K562 (cell line): Measurements from ENCODE around the gene HLA-F. TPM values are rescaled to one million over a fixed set of nuclear protein-coding genes. Genes with fewer than 3 reads are reported as not detected.
A peak's percentile ranks its signal among the peaks of the same experiment; 100 is the strongest.

Experiments used
- CHD7 ChIP-seq: fragments of 200-600 bp; sonication (generic); IDR thresholded peaks from one replicate; pipeline ENCODE4 v1.6.1; 2012; ENCODE audit warnings: mild to moderate bottlenecking, low read depth, low read length, inconsistent platforms
- DPF2 ChIP-seq: fragments of 450-650 bp; IDR thresholded peaks from 2 replicates; pipeline ENCODE4 v1.6.1; 2016
- E2F8 ChIP-seq: fragments of 450-650 bp; IDR thresholded peaks from 2 replicates; pipeline ENCODE4 v1.7.1; 2018; ENCODE audit warnings: mild to moderate bottlenecking, low read depth; ENCODE audit not compliant: partially characterized antibody
- MAFK ChIP-seq: IDR thresholded peaks from 2 replicates; pipeline ENCODE4 v1.6.1; 2011; ENCODE audit warnings: low read length, improper control_type of control experiment
- NR2C2 ChIP-seq, 2 experiments: fragments of 200-800 bp in 1 of 2; sonication (Bioruptor generic) in 1 of 2; sonication (generic) in 1 of 2; formaldehyde crosslinking in 1 of 2; IDR thresholded peaks; 2 replicates each; pipeline versions ENCODE4 v1.6.1 to v1.8.0; 2016 to 2022; ENCODE audit warnings: mild to moderate bottlenecking in 1 of 2, missing compliant biosample characterization in 1 of 2, missing genetic modification characterization in 1 of 2, missing genetic modification reagents in 1 of 2
- SAFB2 ChIP-seq: fragments of 200-400 bp; formaldehyde crosslinking; IDR thresholded peaks from 2 replicates; pipeline ENCODE4 v1.6.1; 2018; ENCODE audit warnings: borderline replicate concordance, low read length, low read depth, moderate library complexity; ENCODE audit not compliant: severe bottlenecking
- THRA ChIP-seq: fragments of 450-650 bp; IDR thresholded peaks from 2 replicates; pipeline ENCODE4 v1.6.1; 2017; ENCODE audit warnings: mild to moderate bottlenecking, moderate library complexity
- VEZF1 ChIP-seq: fragments of 200-800 bp; sonication (Bioruptor generic); IDR thresholded peaks from 2 replicates; pipeline ENCODE4 v1.6.1; 2017; ENCODE audit warnings: missing genetic modification characterization, missing compliant biosample characterization
- ZC3H11A ChIP-seq: IDR thresholded peaks from 2 replicates; pipeline ENCODE4 v1.6.1; 2012; ENCODE audit warnings: low read depth, low read length, improper control_type of control experiment
- polyA plus RNA-seq, 8 experiments: library from polyadenylated mRNA; depleted of rRNA in 4 of 8; stranded (reverse) in 5 of 8; unstranded in 3 of 8; fragments of >200 nt; fragmentation: Nextera tagmentation in 2 of 8; fragmentation: Illumina TruSeq in 1 of 8; extraction: Ambion mirVana in 2 of 8; extraction: Trizol in 1 of 8; gene quantifications; 2 replicates each; pipeline versions ENCODE4 v1.2.1 to v1.2.3, GENCODE V29; 2011 to 2014; ENCODE audit warnings: inconsistent platforms in 1 of 8, missing spikeins in 1 of 8
- total RNA-seq, 7 experiments: library from RNA; depleted of rRNA in 6 of 7; stranded (reverse); fragments of >200 nt in 6 of 7; fragmentation: Illumina TruSeq in 2 of 7; extraction: Trizol in 2 of 7; gene quantifications; 2 replicates each; pipeline versions ENCODE4 v1.2.1 to v1.2.3, GENCODE V29; 2011 to 2021; ENCODE audit warnings: low replicate concordance in 1 of 7

HLA-F gene
- total and polyA plus RNA-seq, 9 of the 15 experiments (the other 6 are each of a cell fraction or from before 2014, with no cell fraction given) = 0.40 to 0.76 (median 0.46) TPM; not detected in 6

GRCh38 chr6:29757701-29758293 lies 34.6 kb downstream of the HLA-F start (continued):
- TF ChIP-seq CHD7 (no peak), THRA (no peak), DPF2 (no peak), MAFK (peak; percentile 41; the same call in 1 of the 2 replicates), ZC3H11A (no peak), E2F8 (no peak), SAFB2 (no peak), NR2C2 (CRISPR knock-in tag; IDR thresholded peaks at IDR 0.05) (no peak), NR2C2 (tag; IDR thresholded peaks at IDR 0.05) (peak; percentile 66), VEZF1 (no peak)
